Activated CD4-positive, alpha-beta memory T cell treated with anti-CD3 and anti-CD28 coated beads for 36 hours (primary cell): ENCODE results near the gene SF3B1. TPM values are rescaled to one million over a fixed set of nuclear protein-coding genes. Genes with fewer than 3 reads are reported as not detected.
A peak's percentile ranks its signal among the peaks of the same experiment; 100 is the strongest.
"Not testable (repeated sequence)": the region's sequence is repeated elsewhere in the genome, so short reads cannot be mapped to it uniquely, and the experiment has no call there.

Experiments
- CTCF ChIA-PET: fragments of 350-600 bp; sonication (Branson Sonifier 250); formaldehyde crosslinking; loops from one replicate; lab custom pipeline; 2021; ENCODE audit warnings: antibody characterized with exemption, inconsistent platforms; lab: Charles Lee
- POLR2A ChIA-PET: fragments of 350-600 bp; sonication (Branson Sonifier 250); formaldehyde crosslinking; loops from one replicate; lab custom pipeline; 2021; ENCODE audit warnings: antibody characterized with exemption; lab: Charles Lee
- DNase-seq: peaks from one replicate; pipeline ENCODE4 v3.0.0-alpha.2; 2020
- H3K27ac Mint-ChIP-seq: one replicate; pipeline ENCODE4 v1.8.0; 2021; ENCODE audit warnings: mixed read lengths
- H3K27me3 Mint-ChIP-seq: one replicate; pipeline ENCODE4 v1.8.0; 2021; ENCODE audit warnings: mixed read lengths
- H3K36me3 Mint-ChIP-seq: one replicate; pipeline ENCODE4 v1.8.0; 2021; ENCODE audit warnings: mixed read lengths
- H3K4me1 Mint-ChIP-seq: one replicate; pipeline ENCODE4 v1.8.0; 2021; ENCODE audit warnings: low read depth, mixed read lengths
- H3K4me3 Mint-ChIP-seq: one replicate; pipeline ENCODE4 v1.8.0; 2021; ENCODE audit warnings: mild to moderate bottlenecking, mixed read lengths
- H3K9me3 Mint-ChIP-seq: one replicate; pipeline ENCODE4 v1.8.0; 2021; ENCODE audit warnings: mixed read lengths
- intact Hi-C: fragments of 100-400 bp; cut with micrococcal nuclease; formaldehyde crosslinking; loops from one replicate; pipeline ENCODE4 v1.15.1; 2023
- total RNA-seq, 2 experiments: library from RNA; stranded (reverse); gene quantifications; one replicate each; pipeline ENCODE4 v1.2.3, GENCODE V29; 2021

The SF3B1 gene
- total RNA-seq, 2 experiments from 2014 or later, result 228 to 245 TPM

DNA sequence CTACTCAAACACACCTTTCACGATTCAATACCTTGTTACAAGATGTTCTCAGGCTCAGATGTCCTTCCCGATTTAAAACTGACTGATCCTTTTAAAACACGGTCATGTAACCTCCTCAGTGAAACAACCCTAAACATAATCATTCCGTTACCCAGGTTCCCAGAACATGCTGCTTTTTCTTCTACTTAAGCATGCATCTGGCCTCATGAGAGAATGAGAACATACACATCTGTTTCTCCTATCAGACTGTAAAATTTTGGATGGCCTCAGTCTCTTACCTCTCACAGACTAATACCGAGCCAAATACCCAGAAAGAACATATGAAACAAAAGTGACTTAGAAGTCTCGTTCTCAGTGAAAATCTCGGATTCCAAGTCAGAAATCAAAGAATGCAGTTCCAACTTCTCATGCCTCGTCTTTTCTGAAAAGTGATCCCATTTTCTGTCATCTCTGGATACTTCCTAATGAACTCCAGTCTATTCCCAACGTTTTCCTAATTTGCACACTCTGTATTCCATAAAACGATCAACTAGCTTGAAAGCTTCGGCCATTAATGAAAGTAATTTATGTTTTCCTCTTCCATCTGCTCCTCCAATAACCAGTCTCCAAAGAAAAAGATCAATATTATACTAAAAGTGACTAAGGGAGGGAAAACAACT, 919 bp downstream of the SF3B1 start:
- intact Hi-C loops, result loop anchor here (1.0 to 5.0 kb wide), 7 partner anchors 127 to 573 kb away; partner anchors contain the start of genes MARS2 and PGAP1
- no peak for DNase-seq
- ChIA-PET POLR2A (interaction anchor here (1.2 to 8.8 kb wide), 5 partner anchors 18 to 444 kb away, joined by 3 to 76 read pairs (median 5); partner anchors contain the start of genes COQ10B, HSPD1, HSPE1 and MOB4), CTCF (interaction anchor here (1.2 to 2.9 kb wide), 2 partner anchors 19 to 345 kb away, joined by 4 to 19 read pairs; partner anchors contain the start of gene COQ10B)
- Mint-ChIP-seq H3K4me3 (peak overlapping the region; percentile 97), H3K36me3 (peaks cover 22% of the 10 kb centered on the region), H3K27me3 (peaks cover 1% of the 10 kb centered on the region), H3K27ac (peak overlapping the region; percentile 100), H3K9me3 (no peaks in the 10 kb centered on the region), H3K4me1 (peaks cover 54% of the 10 kb centered on the region)

DNA sequence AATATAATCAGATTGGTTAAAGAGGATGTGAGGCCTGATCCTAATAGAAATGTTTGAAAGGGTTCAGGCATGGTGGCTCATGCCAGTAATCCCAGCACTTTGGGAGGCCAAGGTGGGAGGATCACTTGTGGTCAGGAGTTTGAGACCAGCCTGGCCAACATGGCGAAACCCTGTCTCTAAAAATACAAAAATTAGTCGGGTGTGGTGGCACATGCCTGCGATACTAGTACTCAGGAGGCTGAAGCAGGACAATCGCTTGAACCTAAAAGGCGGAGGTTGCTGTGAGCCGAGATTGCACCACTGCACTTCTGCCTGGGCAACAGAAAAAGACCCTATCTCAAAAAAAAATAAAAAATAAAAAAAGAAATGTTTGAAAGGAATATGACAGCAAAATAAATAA, 2.3 kb downstream of the SF3B1 start:
- DNase-seq, H3K27ac Mint-ChIP-seq, H3K9me3 Mint-ChIP-seq, H3K27me3 Mint-ChIP-seq: not testable (repeated sequence)
- H3K4me1 Mint-ChIP-seq, result peaks cover 65% of the 10 kb centered on the region
- POLR2A ChIA-PET, result interaction anchor here (0.9 to 8.8 kb wide), 2 partner anchors 20 to 67 kb away, joined by 5 to 76 read pairs; partner anchors contain the start of genes COQ10B, HSPD1 and HSPE1
- intact Hi-C loops, result loop anchor here (5.0 kb wide), 4 partner anchors 125 to 575 kb away; no protein-coding TSS in a partner anchor
- peaks cover 25% of the 10 kb centered on the region for H3K36me3 Mint-ChIP-seq
- CTCF ChIA-PET, result interaction anchor here (0.5 to 0.8 kb wide), 2 partner anchors 24 to 1353 kb away, joined by 3 to 4 read pairs; no protein-coding TSS in a partner anchor
- H3K4me3 Mint-ChIP-seq, result peak overlapping the region; percentile 22

GRCh38 chr2:197431858-197432257, 3.0 kb downstream of the SF3B1 start:
- peak overlapping the region; percentile 21 for H3K27ac Mint-ChIP-seq
- CTCF ChIA-PET, result interaction anchor here (0.8 kb wide), 1 partner anchor 23 kb away, joined by 3 read pairs; no protein-coding TSS in a partner anchor
- peaks cover 1% of the 10 kb centered on the region for H3K27me3 Mint-ChIP-seq
- POLR2A ChIA-PET, result interaction anchor here (8.8 kb wide), 1 partner anchor 67 kb away, joined by 76 read pairs; the partner anchor contains the start of genes HSPD1 and HSPE1
- H3K4me1 Mint-ChIP-seq, result peaks cover 72% of the 10 kb centered on the region
- peaks cover 25% of the 10 kb centered on the region for H3K36me3 Mint-ChIP-seq
- no peak for DNase-seq
- intact Hi-C loops, result loop anchor here (5.0 kb wide), 4 partner anchors 125 to 575 kb away; no protein-coding TSS in a partner anchor
- no peaks in the 10 kb centered on the region for H3K9me3 Mint-ChIP-seq
- H3K4me3 Mint-ChIP-seq, result peak overlapping the region; percentile 42

- Mint-ChIP-seq H3K9me3 (no peaks in the 10 kb centered on the region), H3K27ac (no peak overlapping the region), H3K4me3 (no peak overlapping the region), H3K27me3 (no peaks in the 10 kb centered on the region), H3K4me1 (peaks cover 82% of the 10 kb centered on the region), H3K36me3 (peaks cover 26% of the 10 kb centered on the region)
- DNase-seq, result no peak
- intact Hi-C loops, result no loop called here
- POLR2A ChIA-PET, result no interaction called here
- CTCF ChIA-PET, result no interaction called here
Measured at GRCh38 chr2:197427986-197428385, 6.8 kb downstream of the SF3B1 start.

GRCh38 chr2:197426723-197427603, 7.9 kb downstream of the SF3B1 start:
- Mint-ChIP-seq H3K4me1 (peaks cover 76% of the 10 kb centered on the region), H3K36me3 (peaks cover 27% of the 10 kb centered on the region), H3K9me3 (no peaks in the 10 kb centered on the region), H3K27me3 (no peaks in the 10 kb centered on the region), H3K27ac (peak overlapping the region; percentile 50), H3K4me3 (no peak overlapping the region)
- DNase-seq, result no peak
- intact Hi-C loops, result no loop called here
- CTCF ChIA-PET, result no interaction called here
- POLR2A ChIA-PET, result no interaction called here

- intact Hi-C loops, result no loop called here
- H3K9me3 Mint-ChIP-seq, result no peaks in the 10 kb centered on the region
- no peaks in the 10 kb centered on the region for H3K27me3 Mint-ChIP-seq
- no peak overlapping the region for H3K4me3 Mint-ChIP-seq
- no peak for DNase-seq
- POLR2A ChIA-PET, result no interaction called here
- H3K36me3 Mint-ChIP-seq, result peaks cover 23% of the 10 kb centered on the region
- peaks cover 71% of the 10 kb centered on the region for H3K4me1 Mint-ChIP-seq
- CTCF ChIA-PET, result no interaction called here
- peak overlapping the region; percentile 50 for H3K27ac Mint-ChIP-seq
Measured at GRCh38 chr2:197425550-197425949, 9.3 kb downstream of the SF3B1 start.

DNA sequence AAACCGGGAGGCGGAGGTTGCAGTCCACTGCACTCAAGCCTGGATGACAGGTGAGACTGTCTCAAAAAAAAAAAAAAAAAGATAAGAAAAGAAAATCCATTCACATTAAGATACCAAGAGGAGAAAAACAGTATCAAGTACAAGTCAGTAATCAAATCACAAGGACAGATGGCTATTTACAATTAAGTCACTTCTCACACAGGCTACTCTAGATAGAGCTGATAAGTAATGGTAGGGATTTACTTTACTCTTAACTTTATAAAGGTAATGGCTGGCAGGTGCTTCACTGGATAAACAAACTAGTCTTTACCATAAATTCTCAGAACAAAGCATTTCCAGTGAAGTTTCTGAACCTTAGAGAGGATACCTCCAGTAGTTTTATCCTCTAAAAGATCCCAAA, 11.5 kb downstream of the SF3B1 start:
- DNase-seq, result no peak
- Mint-ChIP-seq H3K27ac (no peak overlapping the region), H3K4me1 (peaks cover 56% of the 10 kb centered on the region), H3K9me3 (no peaks in the 10 kb centered on the region), H3K27me3 (no peaks in the 10 kb centered on the region), H3K36me3 (peaks cover 24% of the 10 kb centered on the region), H3K4me3 (no peak overlapping the region)
- intact Hi-C loops, result no loop called here
- CTCF ChIA-PET, result no interaction called here
- POLR2A ChIA-PET, result interaction anchor here (0.7 kb wide), 1 partner anchor 429 kb away, joined by 3 read pairs; no protein-coding TSS in a partner anchor

DNA sequence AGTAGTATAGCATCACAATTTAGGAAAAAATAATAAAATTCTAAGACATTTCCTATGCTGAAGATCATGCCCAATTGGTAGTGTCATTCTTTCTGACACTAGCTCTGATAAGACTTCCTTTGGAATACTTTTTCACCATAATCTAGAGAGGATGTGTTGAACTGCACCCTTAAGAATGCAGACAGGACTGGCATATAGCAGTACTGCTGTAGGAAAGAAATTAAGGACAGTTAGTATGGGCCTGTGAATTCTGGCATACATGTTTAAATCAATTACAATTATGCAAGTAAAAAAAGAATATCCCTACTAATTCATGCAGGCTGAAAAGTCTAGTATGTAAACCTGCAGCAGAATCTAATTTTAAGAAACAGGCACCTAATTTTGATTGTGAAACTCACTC, 15.4 kb downstream of the SF3B1 start:
- H3K27me3 Mint-ChIP-seq, result no peaks in the 10 kb centered on the region
- H3K9me3 Mint-ChIP-seq, result no peaks in the 10 kb centered on the region
- peaks cover 42% of the 10 kb centered on the region for H3K36me3 Mint-ChIP-seq
- H3K27ac Mint-ChIP-seq, result peak overlapping the region; percentile 23
- H3K4me1 Mint-ChIP-seq, result peaks cover 28% of the 10 kb centered on the region
- CTCF ChIA-PET, result no interaction called here
- intact Hi-C loops, result no loop called here
- POLR2A ChIA-PET, result no interaction called here
- DNase-seq, result no peak
- H3K4me3 Mint-ChIP-seq, result no peak overlapping the region

DNA sequence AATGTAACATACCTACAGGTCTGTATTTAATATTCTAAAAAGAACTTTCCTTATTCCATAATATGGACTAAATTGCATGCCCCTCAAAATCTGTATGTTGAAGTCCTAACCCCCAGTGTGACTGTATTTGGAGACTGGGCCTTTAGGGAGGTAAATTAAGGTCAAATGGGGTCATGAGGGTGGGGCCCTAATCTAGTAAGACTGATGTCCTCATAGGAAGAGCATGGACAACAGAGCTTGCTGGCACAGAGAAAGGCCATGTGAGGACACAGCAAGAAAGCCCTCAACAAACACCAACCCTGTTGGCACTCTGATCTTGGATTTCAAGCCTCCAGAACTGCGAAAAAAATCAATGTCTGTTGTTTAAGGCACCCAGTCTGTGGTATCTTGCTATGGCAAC, 18.6 kb downstream of the SF3B1 start:
- Mint-ChIP-seq H3K4me3 (no peak overlapping the region), H3K36me3 (peaks cover 49% of the 10 kb centered on the region)
- POLR2A ChIA-PET, result no interaction called here

DNA sequence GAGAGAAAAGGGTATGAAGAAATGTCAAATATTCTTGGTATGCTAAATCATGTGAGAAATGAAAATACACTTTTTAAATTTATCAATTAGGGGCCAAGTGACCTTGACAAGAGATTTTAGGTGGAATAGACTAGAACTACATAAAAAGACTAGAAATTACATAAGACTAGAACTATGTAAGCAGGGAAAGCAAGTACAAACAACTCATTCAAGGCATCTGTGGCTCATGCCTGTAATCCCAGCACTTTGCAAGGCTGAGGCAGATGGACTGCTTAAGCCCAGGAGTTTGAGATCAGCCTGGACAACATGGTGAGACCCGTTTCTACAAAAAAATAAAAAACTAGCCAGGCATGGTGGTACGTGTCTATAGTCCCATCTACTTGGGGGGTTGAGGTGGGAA, 20.3 kb downstream of the SF3B1 start:
- H3K27me3 Mint-ChIP-seq, result no peaks in the 10 kb centered on the region

More for the DNA sequence above, 18.6 kb downstream of the SF3B1 start:
- H3K9me3 Mint-ChIP-seq, result no peaks in the 10 kb centered on the region
- no peak overlapping the region for H3K27ac Mint-ChIP-seq
- no peaks in the 10 kb centered on the region for H3K27me3 Mint-ChIP-seq
- intact Hi-C loops, result no loop called here
- CTCF ChIA-PET, result no interaction called here
- no peak for DNase-seq
- peaks cover 10% of the 10 kb centered on the region for H3K4me1 Mint-ChIP-seq

DNA sequence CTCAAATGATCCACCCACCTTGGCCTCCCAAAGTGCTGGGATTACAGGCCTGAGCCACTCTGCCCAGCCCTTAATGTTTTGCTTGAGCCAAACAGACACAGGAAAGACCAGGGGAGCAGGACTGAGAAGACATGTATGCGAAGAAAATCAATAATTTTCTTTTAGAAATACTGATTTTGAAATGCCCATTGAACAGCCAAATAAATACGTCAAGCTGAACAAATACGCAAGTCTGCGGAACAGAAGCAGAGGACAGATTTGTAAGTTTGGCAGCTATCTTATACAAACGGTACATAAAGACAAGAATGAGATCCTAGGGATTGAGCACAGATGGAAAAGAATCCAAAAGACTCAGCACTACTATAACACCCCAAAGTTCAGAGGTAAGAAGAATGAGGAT, 20.8 kb downstream of the SF3B1 start:
- intact Hi-C loops, result no loop called here
- H3K27me3 Mint-ChIP-seq, result no peaks in the 10 kb centered on the region
- ChIA-PET CTCF (no interaction called here), POLR2A (no interaction called here)
- no peak overlapping the region for H3K4me3 Mint-ChIP-seq
- peaks cover 52% of the 10 kb centered on the region for H3K36me3 Mint-ChIP-seq
- no peaks in the 10 kb centered on the region for H3K4me1 Mint-ChIP-seq
- H3K27ac Mint-ChIP-seq, result no peak overlapping the region
- no peaks in the 10 kb centered on the region for H3K9me3 Mint-ChIP-seq
- no peak for DNase-seq

More for the DNA sequence above, 20.3 kb downstream of the SF3B1 start:
- no peak overlapping the region for H3K4me3 Mint-ChIP-seq
- intact Hi-C loops, result no loop called here
- no peak for DNase-seq
- no peak overlapping the region for H3K27ac Mint-ChIP-seq
- no peaks in the 10 kb centered on the region for H3K9me3 Mint-ChIP-seq
- ChIA-PET CTCF (no interaction called here), POLR2A (no interaction called here)
- peaks cover 51% of the 10 kb centered on the region for H3K36me3 Mint-ChIP-seq
- no peaks in the 10 kb centered on the region for H3K4me1 Mint-ChIP-seq

DNA sequence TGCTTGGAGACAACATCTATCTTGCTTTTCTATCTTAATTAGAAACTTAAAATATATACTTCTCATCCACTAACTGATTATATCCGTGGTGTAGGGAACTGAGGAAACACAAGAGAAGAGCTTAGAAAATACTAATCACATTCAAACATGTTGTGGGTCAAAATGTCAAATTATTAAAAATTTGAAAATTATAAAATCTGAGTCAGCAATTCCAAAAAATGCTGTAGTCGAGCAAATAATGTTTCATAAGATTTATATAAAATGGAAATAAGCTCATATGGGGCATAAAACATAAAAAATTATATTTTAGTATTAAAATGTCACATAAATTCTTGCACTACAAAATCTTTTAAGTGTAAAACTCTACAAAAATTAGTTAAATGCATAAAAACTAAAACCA, 29.2 kb downstream of the SF3B1 start:
- no peaks in the 10 kb centered on the region for H3K4me1 Mint-ChIP-seq
- intact Hi-C loops, result no loop called here
- H3K9me3 Mint-ChIP-seq, result no peaks in the 10 kb centered on the region
- peaks cover 67% of the 10 kb centered on the region for H3K36me3 Mint-ChIP-seq
- H3K4me3 Mint-ChIP-seq, result no peak overlapping the region
- ChIA-PET CTCF (interaction anchor here (1.1 kb wide), 1 partner anchor 234 kb away, joined by 3 read pairs; no protein-coding TSS in a partner anchor), POLR2A (no interaction called here)
- DNase-seq, result no peak
- H3K27me3 Mint-ChIP-seq, result no peaks in the 10 kb centered on the region
- no peak overlapping the region for H3K27ac Mint-ChIP-seq
